ENCODE data around the gene PHB1. TPM values are rescaled to one million over a fixed set of nuclear protein-coding genes. Genes with fewer than 3 reads are reported as not detected.

The PHB1 gene
- total RNA-seq, 2 donors from 2014 or later = 227 to 263 TPM

- no peaks in the 10 kb centered on the region for H3K36me3 Mint-ChIP-seq (ENCODE audit: low read depth)
- no peak overlapping the region for H3K27ac ChIP-seq (ENCODE audit: low read depth, low read length)
- no peak for TF ChIP-seq CTCF (conservative IDR thresholded peaks at IDR 0.05)
- H3K4me3 ChIP-seq (ENCODE audit: low read length) = no peak overlapping the region
- no peaks in the 10 kb centered on the region for H3K9me3 ChIP-seq (ENCODE audit: control insufficient read depth, low read length)
- H3K27ac Mint-ChIP-seq = no peak overlapping the region
- H3K36me3 ChIP-seq (ENCODE audit: control insufficient read depth, insufficient read depth, low read length) = no peaks in the 10 kb centered on the region
- H3K4me1 Mint-ChIP-seq = peaks cover 8% of the 10 kb centered on the region
- WGBS, 2 experiments (ENCODE audit: insufficient coverage in 1 of 2, insufficient read length in 1 of 2) = 72 to 86% methylated on average over 1 to 4 of the region's 4 CpGs
- peaks cover 37% of the 10 kb centered on the region for H3K27me3 ChIP-seq (ENCODE audit: control insufficient read depth, insufficient read depth, low read length, poor library complexity, severe bottlenecking)
- peaks cover 89% of the 10 kb centered on the region for H3K27me3 Mint-ChIP-seq (ENCODE audit: insufficient read depth)
- H3K4me3 Mint-ChIP-seq = no peak overlapping the region
- H3K9me3 Mint-ChIP-seq = no peaks in the 10 kb centered on the region
- no peak overlapping the region for H3K9ac ChIP-seq (ENCODE audit: extremely low read depth, low read length, poor library complexity, severe bottlenecking)
- no peaks in the 10 kb centered on the region for H3K4me1 ChIP-seq (ENCODE audit: control insufficient read depth, insufficient read depth, low read length)
- DNase-seq = peak; percentile 42
These were observed 26.9 kb upstream of the PHB1 start for GRCh38 chr17:49441578-49441977.

DNA sequence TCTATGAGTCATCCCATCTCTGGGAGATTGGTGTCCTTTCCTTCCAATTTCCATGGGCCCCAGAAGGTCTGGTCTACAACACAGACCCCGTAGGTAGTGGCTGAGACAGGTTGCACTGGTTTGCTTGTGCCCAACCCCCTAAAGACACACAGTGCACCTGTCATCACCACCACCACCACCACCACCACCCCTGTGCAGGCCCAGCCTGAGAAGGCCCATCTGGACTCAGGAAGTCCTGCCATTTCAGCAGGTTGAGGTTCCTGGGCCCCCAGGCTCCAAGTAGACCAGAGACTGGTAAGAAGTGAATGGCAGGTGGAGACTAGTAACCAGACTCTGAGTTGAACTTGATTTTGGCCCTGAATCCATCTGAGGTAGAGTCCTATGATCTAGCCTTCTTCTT, 25.9 kb upstream of the PHB1 start:
- Mint-ChIP-seq H3K36me3 (ENCODE audit: low read depth) (no peaks in the 10 kb centered on the region), H3K9me3 (no peaks in the 10 kb centered on the region), H3K4me3 (no peak overlapping the region), H3K4me1 (peaks cover 8% of the 10 kb centered on the region), H3K27me3 (ENCODE audit: insufficient read depth) (peaks cover 87% of the 10 kb centered on the region), H3K27ac (no peak overlapping the region)
- 88% methylated on average over 1 of the region's 1 CpG; no CpG with 5 or more reads in 1 of the 2 experiments for WGBS, 2 experiments (ENCODE audit: insufficient coverage in 1 of 2, insufficient read length in 1 of 2)
- Histone ChIP-seq H3K9me3 (ENCODE audit: control insufficient read depth, low read length) (no peaks in the 10 kb centered on the region), H3K4me3 (ENCODE audit: low read length) (no peak overlapping the region), H3K36me3 (ENCODE audit: control insufficient read depth, insufficient read depth, low read length) (no peaks in the 10 kb centered on the region), H3K27ac (ENCODE audit: low read depth, low read length) (no peak overlapping the region), H3K27me3 (ENCODE audit: control insufficient read depth, insufficient read depth, low read length, poor library complexity, severe bottlenecking) (peaks cover 30% of the 10 kb centered on the region), H3K9ac (ENCODE audit: extremely low read depth, low read length, poor library complexity, severe bottlenecking) (no peak overlapping the region), H3K4me1 (ENCODE audit: control insufficient read depth, insufficient read depth, low read length) (no peaks in the 10 kb centered on the region)
- peak; percentile 36 for DNase-seq
- TF ChIP-seq CTCF (conservative IDR thresholded peaks at IDR 0.05) = no peak

GRCh38 chr17:49439673-49440571, 25.2 kb upstream of the PHB1 start:
- H3K27me3 ChIP-seq (ENCODE audit: control insufficient read depth, insufficient read depth, low read length, poor library complexity, severe bottlenecking) = peaks cover 27% of the 10 kb centered on the region
- H3K9me3 ChIP-seq (ENCODE audit: control insufficient read depth, low read length) = no peaks in the 10 kb centered on the region
- H3K27ac ChIP-seq (ENCODE audit: low read depth, low read length) = no peak overlapping the region
- DNase-seq = peak; percentile 48
- H3K36me3 ChIP-seq (ENCODE audit: control insufficient read depth, insufficient read depth, low read length) = no peaks in the 10 kb centered on the region
- no peak overlapping the region for H3K4me3 ChIP-seq (ENCODE audit: low read length)
- H3K4me1 ChIP-seq (ENCODE audit: control insufficient read depth, insufficient read depth, low read length) = no peaks in the 10 kb centered on the region
- Mint-ChIP-seq H3K4me1 (peaks cover 8% of the 10 kb centered on the region), H3K9me3 (no peaks in the 10 kb centered on the region), H3K36me3 (ENCODE audit: low read depth) (no peaks in the 10 kb centered on the region), H3K27me3 (ENCODE audit: insufficient read depth) (peaks cover 80% of the 10 kb centered on the region), H3K4me3 (peak overlapping the region; percentile 46), H3K27ac (no peak overlapping the region)
- H3K9ac ChIP-seq (ENCODE audit: extremely low read depth, low read length, poor library complexity, severe bottlenecking) = no peak overlapping the region
- TF ChIP-seq CTCF (conservative IDR thresholded peaks at IDR 0.05) = no peak
- WGBS, 2 experiments (ENCODE audit: insufficient coverage in 1 of 2, insufficient read length in 1 of 2) = 76 to 81% methylated on average over 6 to 9 of the region's 9 CpGs

Data from endodermal cell (in vitro differentiated cells).